ENCODE measurements around the gene TMC2.

The TMC2 gene

GRCh38 chr20:2687514-2687913, 151.1 kb downstream of the TMC2 start:
- H3K36me3 ChIP-seq (ENCODE audit: low read length): no peaks in the 10 kb centered on the region
- H3K4me3 ChIP-seq (ENCODE audit: insufficient read depth, low read length, poor library complexity, severe bottlenecking): no peak overlapping the region
- H2AFZ ChIP-seq (ENCODE audit: low read depth, low read length, severe bottlenecking): peak overlapping the region; percentile 5
- H3K4me2 ChIP-seq (ENCODE audit: low read depth, low read length, poor library complexity, severe bottlenecking): peak overlapping the region; percentile 12
- H3K27me3 ChIP-seq (ENCODE audit: low read length): no peaks in the 10 kb centered on the region
- H3K9me2 ChIP-seq (replicated peaks; ENCODE audit: insufficient read depth, low read length): no peaks in the 10 kb centered on the region
- no peak overlapping the region for H3K27ac ChIP-seq (ENCODE audit: low read depth, low read length)
- no peaks in the 10 kb centered on the region for H3K79me2 ChIP-seq (ENCODE audit: insufficient read depth, low read length)
- H3F3A ChIP-seq (ENCODE audit: insufficient read depth): no peaks in the 10 kb centered on the region
- no peaks in the 10 kb centered on the region for H3K9me3 ChIP-seq (ENCODE audit: insufficient read depth, low read length)
- no peaks in the 10 kb centered on the region for H4K20me1 ChIP-seq (ENCODE audit: low read depth, low read length)
- no peak for TF ChIP-seq EZH2phosphoT487 (conservative IDR thresholded peaks at IDR 0.05; ENCODE audit: low read length)
- TF ChIP-seq, protein P1, sequence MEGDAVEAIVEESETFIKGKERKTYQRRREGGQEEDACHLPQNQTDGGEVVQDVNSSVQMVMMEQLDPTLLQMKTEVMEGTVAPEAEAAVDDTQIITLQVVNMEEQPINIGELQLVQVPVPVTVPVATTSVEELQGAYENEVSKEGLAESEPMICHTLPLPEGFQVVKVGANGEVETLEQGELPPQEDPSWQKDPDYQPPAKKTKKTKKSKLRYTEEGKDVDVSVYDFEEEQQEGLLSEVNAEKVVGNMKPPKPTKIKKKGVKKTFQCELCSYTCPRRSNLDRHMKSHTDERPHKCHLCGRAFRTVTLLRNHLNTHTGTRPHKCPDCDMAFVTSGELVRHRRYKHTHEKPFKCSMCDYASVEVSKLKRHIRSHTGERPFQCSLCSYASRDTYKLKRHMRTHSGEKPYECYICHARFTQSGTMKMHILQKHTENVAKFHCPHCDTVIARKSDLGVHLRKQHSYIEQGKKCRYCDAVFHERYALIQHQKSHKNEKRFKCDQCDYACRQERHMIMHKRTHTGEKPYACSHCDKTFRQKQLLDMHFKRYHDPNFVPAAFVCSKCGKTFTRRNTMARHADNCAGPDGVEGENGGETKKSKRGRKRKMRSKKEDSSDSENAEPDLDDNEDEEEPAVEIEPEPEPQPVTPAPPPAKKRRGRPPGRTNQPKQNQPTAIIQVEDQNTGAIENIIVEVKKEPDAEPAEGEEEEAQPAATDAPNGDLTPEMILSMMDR (IDR thresholded peaks at IDR 0.05; ENCODE audit: insufficient read depth, low read length, poor library complexity, severe bottlenecking): no peak
- no peak overlapping the region for H3K9ac ChIP-seq (ENCODE audit: low read length)

GRCh38 chr20:2688041-2688591, 151.7 kb downstream of the TMC2 start:
- Histone ChIP-seq H3K4me2 (ENCODE audit: low read depth, low read length, poor library complexity, severe bottlenecking) (peak overlapping the region; percentile 12), H3K4me3 (ENCODE audit: insufficient read depth, low read length, poor library complexity, severe bottlenecking) (no peak overlapping the region)
- TF ChIP-seq, protein P1 (IDR thresholded peaks at IDR 0.05; ENCODE audit: insufficient read depth, low read length, poor library complexity, severe bottlenecking): peak; percentile 92
- no peak for TF ChIP-seq EZH2phosphoT487 (conservative IDR thresholded peaks at IDR 0.05; ENCODE audit: low read length)

DNA sequence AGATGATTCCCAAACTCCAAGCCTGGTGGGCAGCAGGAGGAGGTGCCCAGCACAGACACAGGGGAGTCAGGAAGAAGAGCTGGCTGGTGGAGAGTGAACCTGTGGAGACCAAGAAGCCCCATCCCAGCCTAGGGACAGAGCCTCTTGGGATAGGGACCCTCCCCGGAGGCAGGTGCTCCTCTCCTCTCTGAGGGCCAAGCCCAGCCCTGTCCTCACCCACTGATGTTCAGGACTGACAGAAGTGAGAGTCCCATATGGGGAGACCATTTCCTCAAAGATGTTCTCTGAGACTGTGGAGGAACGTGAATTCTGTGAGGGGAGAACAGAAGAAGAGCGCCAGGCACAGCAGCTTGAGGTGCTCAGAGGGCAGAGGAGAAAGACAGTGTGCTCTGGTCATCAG, 153.8 kb downstream of the TMC2 start:
- H3K27me3 ChIP-seq (ENCODE audit: low read length): no peaks in the 10 kb centered on the region
- no peak overlapping the region for H2AFZ ChIP-seq (ENCODE audit: low read depth, low read length, severe bottlenecking)
- H3K36me3 ChIP-seq (ENCODE audit: low read length): no peaks in the 10 kb centered on the region
- no peaks in the 10 kb centered on the region for H3K9me2 ChIP-seq (replicated peaks; ENCODE audit: insufficient read depth, low read length)
- H3F3A ChIP-seq (ENCODE audit: insufficient read depth): no peaks in the 10 kb centered on the region
- TF ChIP-seq, protein P1 (IDR thresholded peaks at IDR 0.05; ENCODE audit: insufficient read depth, low read length, poor library complexity, severe bottlenecking): no peak
- no peak for TF ChIP-seq EZH2phosphoT487 (conservative IDR thresholded peaks at IDR 0.05; ENCODE audit: low read length)
- H4K20me1 ChIP-seq (ENCODE audit: low read depth, low read length): no peaks in the 10 kb centered on the region
- H3K9me3 ChIP-seq (ENCODE audit: insufficient read depth, low read length): no peaks in the 10 kb centered on the region
- H3K9ac ChIP-seq (ENCODE audit: low read length): no peak overlapping the region
- no peak overlapping the region for H3K27ac ChIP-seq (ENCODE audit: low read depth, low read length)
- no peaks in the 10 kb centered on the region for H3K79me2 ChIP-seq (ENCODE audit: insufficient read depth, low read length)
- no peak overlapping the region for H3K4me2 ChIP-seq (ENCODE audit: low read depth, low read length, poor library complexity, severe bottlenecking)
- no peak overlapping the region for H3K4me3 ChIP-seq (ENCODE audit: insufficient read depth, low read length, poor library complexity, severe bottlenecking)

More at GRCh38 chr20:2688041-2688591, 151.7 kb downstream of the TMC2 start:
- no peak overlapping the region for H3K27ac ChIP-seq (ENCODE audit: low read depth, low read length)
- H3K9me2 ChIP-seq (replicated peaks; ENCODE audit: insufficient read depth, low read length): no peaks in the 10 kb centered on the region
- H2AFZ ChIP-seq (ENCODE audit: low read depth, low read length, severe bottlenecking): peak overlapping the region; percentile 5
- no peaks in the 10 kb centered on the region for H3K36me3 ChIP-seq (ENCODE audit: low read length)
- no peaks in the 10 kb centered on the region for H3K27me3 ChIP-seq (ENCODE audit: low read length)
- H3K9me3 ChIP-seq (ENCODE audit: insufficient read depth, low read length): no peaks in the 10 kb centered on the region
- no peaks in the 10 kb centered on the region for H3K79me2 ChIP-seq (ENCODE audit: insufficient read depth, low read length)
- no peaks in the 10 kb centered on the region for H4K20me1 ChIP-seq (ENCODE audit: low read depth, low read length)
- no peak overlapping the region for H3K9ac ChIP-seq (ENCODE audit: low read length)
- H3F3A ChIP-seq (ENCODE audit: insufficient read depth): no peaks in the 10 kb centered on the region
